ENCODE measurements around the gene OR8H2.
"Not testable (repeated sequence)": the region's sequence is repeated elsewhere in the genome, so short reads cannot be mapped to it uniquely, and the experiment has no call there.

OR8H2 gene, protein sequence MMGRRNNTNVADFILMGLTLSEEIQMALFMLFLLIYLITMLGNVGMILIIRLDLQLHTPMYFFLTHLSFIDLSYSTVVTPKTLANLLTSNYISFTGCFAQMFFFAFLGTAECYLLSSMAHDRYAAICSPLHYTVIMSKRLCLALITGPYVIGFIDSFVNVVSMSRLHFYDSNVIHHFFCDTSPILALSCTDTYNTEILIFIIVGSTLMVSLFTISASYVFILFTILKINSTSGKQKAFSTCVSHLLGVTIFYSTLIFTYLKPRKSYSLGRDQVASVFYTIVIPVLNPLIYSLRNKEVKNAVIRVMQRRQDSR
- long read RNA-seq, donor 1: 0 reads
- long read RNA-seq, donor 2: 0 reads
- long read RNA-seq, donor 3: 0 reads
- long read RNA-seq, donor 4: 0 reads
- long read RNA-seq, donor 5: 0 reads
- long read RNA-seq, donor 6: 0 reads
- long read RNA-seq, donor 7: 0 reads
- long read RNA-seq, donor 8: 0 reads

DNA sequence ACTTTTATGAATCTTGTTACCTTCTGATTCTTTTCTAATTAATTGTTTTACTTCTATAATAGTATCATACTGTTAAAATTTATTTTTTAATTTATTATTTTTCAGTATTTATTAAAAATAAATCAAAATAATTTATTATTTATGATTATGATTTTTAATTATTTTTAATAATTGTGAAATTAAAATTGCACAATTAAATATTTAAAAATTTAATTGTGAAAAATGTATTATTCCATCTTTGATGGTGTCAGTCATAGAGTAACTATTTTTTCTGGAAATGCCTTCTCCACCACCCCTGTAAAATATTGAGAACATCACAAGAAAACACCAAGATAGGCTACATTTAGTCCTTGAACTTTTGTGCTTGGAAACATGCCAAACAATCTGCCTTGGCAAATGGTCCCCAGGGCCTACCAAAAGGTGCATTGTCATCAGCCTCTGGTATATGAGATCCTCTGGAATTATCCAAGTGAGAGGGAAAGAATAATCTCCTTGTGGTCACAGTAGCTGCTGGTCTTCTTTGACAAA is at the start of gene OR8H2:
Gene OR8H2 (plus strand): TSS at position 478 of the 528 bp plus-strand sequence. CDS start 1,356 bp downstream, outside the sequence.
- DNase-seq: no peak

DNA sequence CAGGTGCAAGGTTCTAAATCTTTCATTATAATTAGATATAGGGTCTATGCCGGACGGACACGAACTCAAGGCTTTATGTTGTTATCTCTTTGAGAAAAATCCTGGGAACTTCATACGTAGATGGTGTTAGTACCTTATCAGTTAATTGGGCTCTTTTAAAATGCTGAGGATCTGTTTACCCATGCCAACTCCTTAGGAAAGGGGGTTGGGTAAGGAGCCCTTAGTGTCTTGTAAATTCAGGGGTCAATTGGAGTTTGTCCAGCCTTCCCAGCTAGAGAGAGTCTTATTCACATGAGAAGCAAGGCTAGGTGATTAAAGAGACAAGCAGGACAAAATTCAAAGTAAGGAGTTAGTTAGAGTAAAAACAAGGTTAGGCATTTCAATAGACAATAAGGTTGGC is 47.1 kb upstream of the OR8H2 start:
- not testable (repeated sequence) for DNase-seq

DNA sequence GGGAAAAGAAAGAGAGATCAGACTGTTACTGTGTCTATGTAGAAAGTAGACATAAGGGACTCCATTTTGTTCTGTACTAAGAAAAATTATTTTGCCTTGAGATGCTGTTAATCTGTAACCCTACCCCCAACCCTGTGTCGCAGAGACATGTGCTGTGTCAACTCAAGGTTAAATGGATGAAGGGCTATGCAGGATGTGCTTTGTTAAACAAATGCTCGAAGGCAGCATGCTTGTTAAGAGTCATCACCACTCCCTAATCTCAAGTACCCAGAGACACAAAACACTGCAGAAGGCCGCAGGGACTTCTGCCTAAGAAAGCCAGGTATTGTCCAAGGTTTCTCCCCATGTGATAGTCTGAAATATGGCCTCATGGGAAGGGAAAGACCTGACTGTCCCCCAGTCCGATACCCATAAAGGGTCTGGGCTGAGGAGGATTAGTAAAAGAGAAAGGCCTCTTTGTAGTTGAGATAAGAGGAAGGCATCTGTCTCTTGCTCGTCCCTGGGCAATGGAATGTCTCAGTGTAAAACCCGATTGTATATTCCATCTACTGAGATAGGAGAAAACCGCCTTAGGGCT is 45.7 kb upstream of the OR8H2 start:
- DNase-seq: not testable (repeated sequence)

DNA sequence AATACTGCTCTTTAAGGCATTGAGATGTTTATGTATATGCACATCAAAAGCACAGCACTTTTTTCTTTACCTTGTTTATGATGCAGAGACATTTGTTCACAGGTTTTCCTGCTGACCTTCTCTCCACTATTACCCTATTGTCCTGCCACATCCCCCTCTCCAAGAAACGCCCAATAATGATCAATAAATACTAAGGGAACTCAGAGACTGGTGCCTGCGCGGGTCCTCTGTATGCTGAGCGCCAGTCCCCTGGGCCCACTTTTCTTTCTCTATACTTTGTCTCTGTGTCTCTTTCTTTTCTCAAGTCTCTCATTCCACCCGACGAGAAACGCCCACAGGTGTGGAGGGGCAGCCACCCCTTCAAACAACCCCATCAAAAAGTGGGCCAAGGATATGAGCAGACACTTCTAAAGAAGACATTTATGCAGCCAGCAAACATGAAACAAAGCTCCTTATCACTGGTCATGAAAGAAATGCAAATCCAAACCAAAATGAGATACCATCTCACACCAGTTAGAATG is 45.2 kb upstream of the OR8H2 start:
- not testable (repeated sequence) for DNase-seq

DNA sequence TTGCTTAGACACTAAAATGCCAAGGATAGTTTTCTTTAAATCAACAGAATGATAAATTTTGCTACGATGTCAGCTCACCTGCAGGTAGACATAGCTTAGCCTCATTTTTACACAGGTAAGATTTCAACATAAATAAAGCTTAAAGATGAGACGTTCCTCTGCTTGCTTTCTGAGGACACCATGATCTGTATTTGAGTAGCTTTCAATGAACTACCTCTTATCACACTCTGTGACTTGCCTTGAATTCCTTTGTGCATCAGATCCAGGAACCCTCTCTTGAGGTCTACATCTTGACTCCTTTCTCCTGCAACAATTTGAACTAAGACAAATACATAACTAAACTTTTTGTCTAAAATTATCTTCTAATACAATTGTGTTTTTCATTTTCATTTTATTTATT is 36.5 kb upstream of the OR8H2 start:
- no peak for DNase-seq

DNA sequence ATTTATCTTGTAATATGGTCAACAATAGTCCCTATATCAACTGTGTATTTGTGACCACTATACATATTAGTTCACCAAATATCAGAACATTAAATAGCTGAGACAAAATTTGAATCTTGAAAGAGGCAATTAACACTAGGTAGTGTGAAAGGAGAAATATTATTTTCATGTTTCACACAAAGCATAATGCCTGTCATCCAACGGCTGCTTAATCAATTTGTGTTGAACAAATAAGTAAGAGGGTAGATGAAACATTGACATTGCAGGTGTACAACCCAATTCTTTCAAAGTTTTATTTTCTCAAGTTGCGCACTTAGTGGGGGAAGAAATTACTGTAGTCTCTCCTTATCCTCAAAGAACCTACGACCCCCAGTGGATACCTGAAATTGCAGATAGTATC is 13.8 kb upstream of the OR8H2 start:
- no peak for DNase-seq

DNA sequence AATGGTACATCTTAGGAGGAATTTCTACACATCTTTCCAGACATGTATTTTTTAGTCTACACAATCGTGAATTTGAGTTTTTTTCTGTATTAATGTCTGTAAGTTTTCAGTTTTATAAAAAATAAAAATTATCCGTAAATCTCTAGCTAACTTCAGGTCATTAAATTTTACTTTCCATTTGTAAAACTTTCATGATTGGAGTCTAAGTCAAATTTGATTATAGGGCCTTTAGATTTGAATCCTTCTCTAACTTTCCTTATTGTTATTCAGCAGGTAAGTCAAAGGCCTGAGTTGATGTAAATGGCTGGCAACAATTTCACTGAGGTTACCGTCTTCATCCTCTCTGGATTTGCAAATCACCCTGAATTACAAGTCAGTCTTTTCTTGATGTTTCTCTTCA is 10.5 kb upstream of the OR8H2 start, which contains the start of gene OR8I2:
Gene OR8I2 (plus strand): TSS at position 301 of the 400 bp plus-strand sequence. CDS start 0 bp downstream, at position 301.
- DNase-seq: no peak

DNA sequence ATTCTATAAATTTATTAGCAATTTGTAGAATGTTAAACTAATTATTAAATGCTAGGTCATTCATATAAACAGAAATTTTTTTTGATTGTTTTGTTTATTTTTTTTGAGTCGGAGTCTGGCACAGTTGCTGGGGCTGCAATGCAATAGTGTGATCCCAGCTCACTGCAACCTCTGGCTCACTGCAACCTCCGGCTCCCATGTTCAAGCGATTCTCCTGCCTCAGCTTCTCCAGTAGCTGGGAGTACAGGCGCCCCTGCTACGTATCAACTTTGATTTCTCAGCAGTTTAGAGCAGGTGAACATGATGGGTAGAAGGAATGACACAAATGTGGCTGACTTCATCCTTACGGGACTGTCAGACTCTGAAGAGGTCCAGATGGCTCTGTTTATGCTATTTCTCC is 18.6 kb downstream of the OR8H2 start, which contains the start of gene OR8H3:
Gene OR8H3 (plus strand): TSS at position 301 of the 400 bp plus-strand sequence. CDS start 0 bp downstream, at position 301.
- DNase-seq: no peak

DNA sequence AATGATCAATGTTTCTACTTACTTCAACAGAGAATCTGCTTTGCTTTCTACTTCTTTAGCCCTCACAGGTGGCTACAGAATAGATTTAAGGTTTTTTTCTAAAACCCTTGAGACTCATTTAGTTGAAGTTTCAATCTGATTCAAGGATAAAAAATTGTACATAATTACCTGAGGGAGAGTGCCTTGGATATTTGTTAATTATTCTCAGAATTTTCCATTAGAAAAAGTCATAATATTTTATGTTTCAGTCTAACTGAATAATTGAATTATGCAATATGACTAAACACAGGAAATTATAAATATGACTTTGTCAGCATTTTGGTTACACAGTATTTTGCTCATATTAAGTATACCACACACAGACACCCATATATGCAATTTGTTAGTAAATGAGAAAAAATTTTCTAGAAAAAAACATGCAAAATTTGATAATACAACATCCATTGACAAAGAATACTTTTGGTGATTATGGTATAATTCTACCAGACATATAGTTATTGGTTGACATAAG is 36.7 kb downstream of the OR8H2 start, which contains the start of gene OR8J3:
Gene OR8J3 (minus strand): TSS at position 51 of the 511 bp plus-strand sequence. CDS start 2,483 bp downstream, outside the sequence.
- DNase-seq: no peak

DNA sequence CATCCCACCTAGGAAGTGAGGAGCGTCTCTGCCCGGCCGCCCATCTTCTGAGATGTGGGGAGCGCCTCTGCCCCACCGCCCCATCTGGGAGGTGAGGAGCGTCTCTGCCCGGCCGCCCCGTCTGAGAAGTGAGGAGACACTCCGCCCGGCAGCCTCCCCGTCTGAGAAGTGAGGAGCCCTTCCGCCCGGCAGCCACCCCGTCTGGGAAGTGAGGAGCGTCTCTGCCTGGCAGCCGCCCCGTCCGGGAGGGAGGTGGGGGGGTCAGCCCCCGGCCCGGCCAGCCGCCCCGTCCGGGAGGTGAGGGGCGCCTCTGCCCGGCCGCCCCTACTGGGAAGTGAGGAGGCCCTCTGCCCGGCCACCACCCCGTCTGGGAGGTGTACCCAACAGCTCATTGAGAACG is 40.2 kb downstream of the OR8H2 start:
- not testable (repeated sequence) for DNase-seq

DNA sequence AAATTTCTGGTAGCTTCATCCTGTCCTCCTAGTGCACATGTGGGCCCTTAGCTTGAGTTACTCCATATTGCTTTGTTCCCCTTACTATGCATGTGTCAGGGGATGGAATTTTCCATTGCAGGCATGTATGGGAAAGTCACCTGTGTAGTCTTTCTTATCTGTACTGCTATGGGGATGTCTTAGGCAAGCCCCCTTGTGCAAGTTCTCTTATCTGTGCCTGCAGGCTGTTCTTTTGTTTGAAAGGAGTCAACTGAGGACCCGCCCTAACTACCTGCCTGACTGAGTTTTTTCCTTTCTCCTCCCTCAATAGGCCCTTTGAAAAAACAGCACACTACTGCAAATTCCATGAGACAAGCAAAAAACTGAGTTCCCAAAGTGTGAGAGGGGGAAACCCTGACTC is 47.9 kb downstream of the OR8H2 start:
- DNase-seq: no peak

DNA sequence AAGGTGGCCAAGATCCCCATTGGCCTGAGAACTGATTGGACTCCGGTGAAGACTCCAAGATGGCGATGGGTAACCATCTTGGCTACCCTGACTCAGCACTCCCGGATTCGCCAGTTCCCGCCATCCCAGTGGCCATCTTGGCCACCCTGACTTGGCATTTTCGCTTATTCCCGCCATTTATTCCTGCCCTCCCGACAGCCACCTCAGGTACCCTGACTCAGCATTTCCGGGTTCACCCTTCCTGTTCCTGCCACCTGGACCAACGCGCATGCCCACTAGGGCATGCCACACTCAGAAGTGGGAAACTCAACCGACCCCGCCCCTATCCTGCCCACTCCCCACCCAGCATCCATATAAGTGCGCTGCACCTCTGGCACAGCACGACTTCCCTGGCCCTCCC is 48.8 kb downstream of the OR8H2 start:
- DNase-seq: no peak
